Left lung (tissue), 10 donors: Measurements from ENCODE around the gene EIF2AK3. TPM values are rescaled to one million over a fixed set of nuclear protein-coding genes. Genes with fewer than 3 reads are reported as not detected.

ENCODE experiments used
- ATAC-seq: fragments of 200-7000 bp; cut with Tn5 transposase; one replicate; pipeline ENCODE4 v1.9.1; 2020; ENCODE audit warnings: moderate library complexity
- DNase-seq, 4 donors: peaks; one replicate each; pipeline ENCODE4 v3.0.0-alpha.2; 2013 to 2020
- H3K27ac ChIP-seq, 2 donors: fragments of 200-600 bp; sonication (generic) in 1 of 2; one replicate each; pipeline versions ENCODE4 v1.5.0 to v1.8.0; 2020 to 2021
- H3K27me3 ChIP-seq, 2 donors: fragments of 200-600 bp; sonication (generic) in 1 of 2; one replicate each; pipeline versions ENCODE4 v1.5.0 to v1.8.0; 2020 to 2021
- H3K36me3 ChIP-seq, 2 donors: fragments of 200-600 bp; sonication (generic) in 1 of 2; one replicate each; pipeline versions ENCODE4 v1.5.0 to v1.8.0; 2020 to 2021
- H3K4me1 ChIP-seq, 2 donors: fragments of 200-600 bp; one replicate each; pipeline ENCODE4 v1.8.0; 2021
- H3K4me3 ChIP-seq, 2 donors: fragments of 200-600 bp; sonication (generic) in 1 of 2; one replicate each; pipeline versions ENCODE4 v1.5.0 to v1.8.0; 2020 to 2021; ENCODE audit warnings: mild to moderate bottlenecking in 1 of 2
- H3K9me3 ChIP-seq, 2 donors: fragments of 200-600 bp; sonication (generic) in 1 of 2; one replicate each; pipeline versions ENCODE4 v1.5.0 to v1.8.0; 2020 to 2021
- CTCF ChIP-seq, 2 donors: fragments of 200-600 bp; sonication (generic) in 1 of 2; IDR thresholded peaks; one replicate each; pipeline versions ENCODE4 v1.5.0 to v1.8.0; 2021; ENCODE audit warnings: antibody characterized with exemption in 2 of 2
- intact Hi-C, 2 donors: fragments of 100-400 bp; cut with DNase I; formaldehyde crosslinking; loops; one replicate each; pipeline versions ENCODE4 v1.11.2 to v1.14.2; 2022
- polyA plus RNA-seq, 6 donors: library from polyadenylated mRNA; unstranded; fragments of 120-200 nt; gene quantifications; one replicate each; pipeline ENCODE4 v1.2.1, GENCODE V29; 2013; ENCODE audit not compliant: insufficient read length in 6 of 6
- total RNA-seq, 2 donors: library from RNA; stranded (reverse); fragmentation: NEBNext Ultra II Directional; extraction: Animal tissue kit (Norgen Biotek cat#: 25700); gene quantifications; one replicate each; pipeline ENCODE4 v1.2.1, GENCODE V29; 2021
- donor health status: DM: no; HTN: yes; CAD: no.
- donor health status: DM: no; HTN: no; CAD: no.

Gene EIF2AK3
- total and polyA plus RNA-seq, 8 donors = 23.5 to 31.2 (median 28.1) TPM

GRCh38 chr2:88601286-88601685 lies 26.0 kb downstream of the EIF2AK3 start:
- Histone ChIP-seq H3K27ac (peak overlapping the region; percentile 39 to 50), H3K9me3 (no peaks in the 10 kb centered on the region), H3K27me3 (no peaks in the 10 kb centered on the region), H3K4me3 (no peak overlapping the region), H3K36me3 (no peaks in the 10 kb centered on the region), H3K4me1 (peaks cover 11 to 19% of the 10 kb centered on the region in 2 donors)
- no peak for ATAC-seq
- DNase-seq = peak in 2 of 4 donors; percentile 75 to 86
- no peak for TF ChIP-seq CTCF (IDR thresholded peaks at IDR 0.05)
- intact Hi-C loops = no loop called here

- intact Hi-C loops = no loop called here
- H3K27ac ChIP-seq = peak overlapping the region; percentile 39 to 50
Observed at GRCh38 chr2:88600038-88600465, 27.2 kb downstream of the EIF2AK3 start.

GRCh38 chr2:88599527-88599926 lies 27.7 kb downstream of the EIF2AK3 start:
- no peak for TF ChIP-seq CTCF (IDR thresholded peaks at IDR 0.05)

More at GRCh38 chr2:88600038-88600465, 27.2 kb downstream of the EIF2AK3 start:
- no peak overlapping the region for H3K4me3 ChIP-seq
- H3K9me3 ChIP-seq = no peaks in the 10 kb centered on the region
- DNase-seq (peak in 2 of 4 donors; percentile 28 to 54), ATAC-seq (peak; percentile 94)
- no peak for TF ChIP-seq CTCF (IDR thresholded peaks at IDR 0.05)
- peaks cover 11 to 19% of the 10 kb centered on the region in 2 donors for H3K4me1 ChIP-seq
- H3K36me3 ChIP-seq = no peaks in the 10 kb centered on the region
- H3K27me3 ChIP-seq = no peaks in the 10 kb centered on the region

GRCh38 chr2:88597168-88597567 lies 30.1 kb downstream of the EIF2AK3 start:
- no peak for ATAC-seq
- no peaks in the 10 kb centered on the region for H3K27me3 ChIP-seq
- intact Hi-C loops = no loop called here
- no peak overlapping the region for H3K27ac ChIP-seq
- H3K4me1 ChIP-seq = peaks cover 11 to 19% of the 10 kb centered on the region in 2 donors
- H3K36me3 ChIP-seq = peaks cover 0 to 12% of the 10 kb centered on the region in 2 donors
- no peak for DNase-seq
- no peak overlapping the region for H3K4me3 ChIP-seq
- no peaks in the 10 kb centered on the region for H3K9me3 ChIP-seq
- TF ChIP-seq CTCF (IDR thresholded peaks at IDR 0.05) = no peak

More at GRCh38 chr2:88599527-88599926, 27.7 kb downstream of the EIF2AK3 start:
- H3K4me1 ChIP-seq = peaks cover 11 to 19% of the 10 kb centered on the region in 2 donors
- no peak overlapping the region for H3K4me3 ChIP-seq
- H3K36me3 ChIP-seq = no peaks in the 10 kb centered on the region
- H3K27ac ChIP-seq = peak overlapping the region; percentile 39 to 50
- H3K9me3 ChIP-seq = no peaks in the 10 kb centered on the region
- DNase-seq (no peak), ATAC-seq (no peak)
- no peaks in the 10 kb centered on the region for H3K27me3 ChIP-seq
- intact Hi-C loops = no loop called here

DNA sequence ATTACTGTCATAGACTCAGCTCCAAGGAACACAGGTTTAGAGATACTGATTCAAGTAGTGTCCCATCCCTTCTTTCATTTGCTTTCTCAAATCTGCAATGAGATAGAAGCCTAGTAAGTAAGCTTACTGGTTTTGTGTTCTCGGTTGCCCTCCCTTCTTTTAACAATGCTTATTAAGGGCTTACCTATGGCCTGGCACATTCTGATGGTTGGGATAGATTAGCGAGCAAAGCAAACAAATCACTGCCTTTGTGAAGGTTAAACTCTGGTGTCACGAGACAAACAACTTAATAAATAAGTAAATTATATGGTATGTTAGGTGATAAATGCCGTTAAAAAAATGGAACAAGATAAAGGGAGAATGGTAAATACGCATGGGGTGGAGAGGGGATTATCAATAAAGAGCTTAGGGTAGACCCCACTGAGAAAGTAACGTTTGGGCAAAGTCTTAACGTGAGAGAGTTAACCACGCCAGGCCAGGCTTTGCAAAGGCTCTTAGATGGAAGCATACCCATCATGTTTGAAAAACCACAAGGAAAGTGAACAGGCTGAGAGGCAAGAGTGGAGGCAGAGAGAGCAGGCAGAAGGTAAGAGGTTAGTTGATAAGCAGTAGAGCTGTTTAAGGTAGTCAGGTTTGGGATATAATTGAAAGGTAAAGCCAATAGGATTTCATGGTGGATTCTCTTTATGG lies 31.0 kb downstream of the EIF2AK3 start:
- no peak overlapping the region for H3K4me3 ChIP-seq
- no peak for TF ChIP-seq CTCF (IDR thresholded peaks at IDR 0.05)
- no peak overlapping the region for H3K27ac ChIP-seq
- H3K27me3 ChIP-seq = no peaks in the 10 kb centered on the region
- no peaks in the 10 kb centered on the region for H3K9me3 ChIP-seq
- ATAC-seq (no peak), DNase-seq (no peak)
- H3K36me3 ChIP-seq = peaks cover 0 to 17% of the 10 kb centered on the region in 2 donors
- intact Hi-C loops = no loop called here
- H3K4me1 ChIP-seq = peaks cover 11 to 19% of the 10 kb centered on the region in 2 donors
